PC-9 (cell line): ENCODE results near the gene SORBS1.

ENCODE experiments used
- CTCF ChIP-seq: fragments of 200-600 bp; sonication (generic); conservative IDR thresholded peaks from 2 replicates; pipeline ENCODE4 v1.6.1; 2017; ENCODE audit warnings: mixed run types, antibody characterized with exemption, mild to moderate bottlenecking, moderate library complexity
- EZH2 ChIP-seq: fragments of 200-600 bp; sonication (generic); IDR thresholded peaks from 2 replicates; pipeline ENCODE4 v1.8.0; 2017; ENCODE audit warnings: antibody characterized with exemption, low read depth

- TF ChIP-seq CTCF (no peak), EZH2 (no peak)
These were observed 185.8 kb downstream of the SORBS1 start for GRCh38 chr10:95375418-95375817.
